ENCODE data around the gene NUS1. TPM values are rescaled to one million over a fixed set of nuclear protein-coding genes. Genes with fewer than 3 reads are reported as not detected.

NUS1 gene
- 14.8 and 18.9 TPM in 2 replicates for total RNA-seq

DNA sequence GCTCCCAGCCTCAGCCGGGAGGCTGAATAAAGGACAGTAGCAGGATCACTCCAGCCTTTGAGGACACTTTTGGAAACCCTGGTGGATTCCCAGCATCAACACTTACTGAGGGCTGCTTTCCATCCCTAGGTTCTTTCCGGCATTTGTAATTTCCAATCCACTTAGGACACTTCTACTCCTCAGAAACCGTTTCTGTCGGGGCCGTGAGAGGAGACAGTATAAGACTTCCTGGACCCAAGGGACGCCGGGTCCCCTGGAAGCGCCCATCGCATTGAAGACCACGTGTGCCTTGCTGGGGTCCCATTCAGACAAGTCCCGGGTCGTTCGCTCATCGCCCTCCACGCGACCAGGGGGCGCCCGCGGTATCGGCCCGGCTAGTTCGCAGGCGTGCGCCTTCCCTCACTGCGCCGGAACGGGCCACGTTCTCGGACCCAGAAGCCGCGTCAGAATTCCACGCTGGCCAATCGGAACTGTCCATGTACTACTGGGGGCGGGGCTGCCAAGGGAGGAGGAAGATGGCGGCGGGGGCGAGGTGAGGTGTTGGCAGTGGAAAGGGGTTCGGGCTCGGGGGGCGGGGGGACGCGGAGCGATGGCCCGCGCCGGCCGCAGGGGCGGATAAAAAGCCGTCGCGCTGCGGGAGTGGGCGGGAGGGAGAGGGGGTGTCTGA is at the start of gene NUS1:
NUS1 (plus strand) TSS at position 479 of the 667 bp plus-strand sequence. CDS start 202 bp downstream, outside the sequence.

Other genes starting within 250 kb of the NUS1 start
- gene ROS1, start 249.5 kb upstream of the NUS1 start, total RNA-seq, result 0.65 and 1.8 TPM in 2 replicates
- 28.8 and 43.5 TPM in 2 replicates for gene DCBLD1, start 192.8 kb upstream of the NUS1 start, total RNA-seq
- gene GOPC, start 73.0 kb upstream of the NUS1 start, total RNA-seq, result 21.3 and 28.6 TPM in 2 replicates
- gene SLC35F1, start 231.8 kb downstream of the NUS1 start, total RNA-seq, result not detected in 2 replicates

Measured in airway epithelial cell (primary cell).